Ovary (tissue), 9 donors: ENCODE measurements around the gene GABRQ. TPM values are rescaled to one million over a fixed set of nuclear protein-coding genes. Genes with fewer than 3 reads are reported as not detected.

ENCODE experiments used
- DNase-seq, 5 donors: peaks; one replicate each; pipeline ENCODE4 v3.0.0-alpha.2; 2019 to 2020
- H3K27ac ChIP-seq, 2 donors: fragments of 200-600 bp; one replicate each; pipeline versions ENCODE4 v1.5.1 to v1.8.0; 2019 to 2022
- H3K27me3 ChIP-seq: fragments of 200-600 bp; one replicate; pipeline ENCODE4 v1.8.0; 2022
- H3K36me3 ChIP-seq: fragments of 200-600 bp; sonication (generic); one replicate; pipeline ENCODE4 v1.5.1; 2019
- H3K4me1 ChIP-seq: one replicate; pipeline ENCODE4 v1.8.1; 2013; ENCODE audit warnings: mild to moderate bottlenecking, moderate library complexity; ENCODE audit not compliant: insufficient read depth
- H3K4me3 ChIP-seq: fragments of 200-600 bp; sonication (generic); one replicate; pipeline ENCODE4 v1.5.1; 2017
- H3K9me3 ChIP-seq, 2 donors: fragments of 200-600 bp in 1 of 2; sonication (generic) in 1 of 2; one replicate each; pipeline versions ENCODE4 v1.5.1 to v1.8.1; 2013 to 2019; ENCODE audit warnings: mild to moderate bottlenecking in 1 of 2, moderate library complexity in 1 of 2
- CTCF ChIP-seq, 3 donors: fragments of 450-650 bp in 2 of 3; fragments of 200-600 bp in 1 of 3; IDR thresholded peaks; one replicate each; pipeline versions ENCODE4 v1.5.1 to v1.8.0; 2016 to 2022; ENCODE audit warnings: antibody characterized with exemption in 3 of 3, mild to moderate bottlenecking in 1 of 3
- EP300 ChIP-seq: sonication (generic); formaldehyde crosslinking; IDR thresholded peaks from one replicate; pipeline ENCODE4 v1.6.1; 2017; ENCODE audit warnings: antibody characterized with exemption
- POLR2A ChIP-seq: fragments of 450-650 bp; IDR thresholded peaks from one replicate; pipeline ENCODE4 v1.6.1; 2017; ENCODE audit warnings: antibody characterized with exemption, mild to moderate bottlenecking, moderate library complexity
- WGBS, 3 donors: extraction: QIAGEN DNeasy Blood & Tissue Kit in 1 of 3; methylation state at CpG; one replicate each; pipeline versions ENCODE4 v1.1.5 to v1.1.7; 2013 to 2017; 5-methylcytosine and 5-hydroxymethylcytosine counted together
- intact Hi-C, 4 donors: fragments of 100-400 bp; cut with DNase I; formaldehyde crosslinking; loops; one replicate each; pipeline versions ENCODE4 v1.11.0 to v1.15.1; 2022 to 2023
- polyA plus RNA-seq, 2 donors: library from polyadenylated mRNA; stranded (reverse); fragments of 200-250 nt in 1 of 2; fragments of 350-450 nt in 1 of 2; fragmentation: Illumina TruSeq in 1 of 2; extraction: RNeasy Lipid Tissue Mini Kit (QIAGEN cat#74804) in 1 of 2; gene quantifications; one replicate each; pipeline ENCODE4 v1.2.3, GENCODE V29; 2013 to 2014
- total RNA-seq, 7 donors: library from RNA; depleted of rRNA in 2 of 7; stranded (reverse); fragments of >200 nt in 2 of 7; fragmentation: NEBNext Ultra II Directional in 3 of 7; extraction: Animal tissue kit (Norgen Biotek cat#: 25700) in 3 of 7; gene quantifications; one replicate each; pipeline versions ENCODE4 v1.1.0 to v1.2.4, GENCODE V29; 2016 to 2023
- donor health status: DM: no; HTN: no; CAD: no; lungs with moderate emphysema.
- donor health status: DM: no; HTN: no; CAD: no.
- donor health status: Bipolar disorder and iron deficiency.
- donor health status: DM: yes; HTN: yes; CAD: no.
- donor health status: DM: no; HTN: no; CAD: no.
- donor health status: DM: yes; HTN: yes; CAD: no.

Gene GABRQ
- total and polyA plus RNA-seq, 9 donors: 0.03 to 0.23 (median 0.12) TPM; not detected in 4

- no peaks in the 10 kb centered on the region for H3K9me3 ChIP-seq
- intact Hi-C loops: no loop called here
- 31 to 37% (median 34%) methylated on average over 23 of the region's 23 CpGs for whole genome bisulfite sequencing, 3 donors
- no peak for DNase-seq
- H3K27me3 ChIP-seq: no peaks in the 10 kb centered on the region
- H3K27ac ChIP-seq: no peak overlapping the region
- TF ChIP-seq CTCF (IDR thresholded peaks at IDR 0.05): no peak
- TF ChIP-seq POLR2A: no peak
- TF ChIP-seq EP300: no peak
- H3K4me3 ChIP-seq: no peak overlapping the region
- H3K4me1 ChIP-seq: no peaks in the 10 kb centered on the region
- H3K36me3 ChIP-seq: no peaks in the 10 kb centered on the region
Measured at GRCh38 chrX:152638443-152638904, 779 bp downstream of the GABRQ start.

DNA sequence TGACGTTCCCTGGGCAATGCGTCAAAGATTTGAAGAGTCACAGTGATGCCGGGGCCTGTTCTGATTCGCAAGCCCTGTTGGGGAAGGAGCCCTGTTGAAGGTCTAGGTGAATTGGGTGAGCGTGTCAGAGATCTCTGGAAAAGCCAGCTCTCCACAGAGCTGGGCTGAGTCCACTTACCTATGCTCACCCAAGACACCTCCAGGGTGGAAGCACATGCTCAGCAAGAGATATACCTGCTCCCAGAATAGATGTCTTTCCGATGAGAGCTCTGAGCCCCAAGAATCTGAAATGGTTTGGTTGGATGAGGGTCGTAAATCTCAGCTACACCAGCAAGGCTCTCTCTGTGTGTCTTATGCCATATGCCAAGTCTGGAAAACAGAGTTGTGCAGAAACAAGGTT, 1.7 kb downstream of the GABRQ start:
- TF ChIP-seq CTCF (IDR thresholded peaks at IDR 0.05) (no peak), POLR2A (no peak), EP300 (no peak)
- H3K4me1 ChIP-seq: no peaks in the 10 kb centered on the region
- no peak for DNase-seq
- intact Hi-C loops: no loop called here
- no peaks in the 10 kb centered on the region for H3K9me3 ChIP-seq
- no peaks in the 10 kb centered on the region for H3K36me3 ChIP-seq
- 69 to 77% (median 73%) methylated on average over 7 of the region's 7 CpGs for WGBS, 3 donors
- H3K4me3 ChIP-seq: no peak overlapping the region
- no peaks in the 10 kb centered on the region for H3K27me3 ChIP-seq
- H3K27ac ChIP-seq: no peak overlapping the region

DNA sequence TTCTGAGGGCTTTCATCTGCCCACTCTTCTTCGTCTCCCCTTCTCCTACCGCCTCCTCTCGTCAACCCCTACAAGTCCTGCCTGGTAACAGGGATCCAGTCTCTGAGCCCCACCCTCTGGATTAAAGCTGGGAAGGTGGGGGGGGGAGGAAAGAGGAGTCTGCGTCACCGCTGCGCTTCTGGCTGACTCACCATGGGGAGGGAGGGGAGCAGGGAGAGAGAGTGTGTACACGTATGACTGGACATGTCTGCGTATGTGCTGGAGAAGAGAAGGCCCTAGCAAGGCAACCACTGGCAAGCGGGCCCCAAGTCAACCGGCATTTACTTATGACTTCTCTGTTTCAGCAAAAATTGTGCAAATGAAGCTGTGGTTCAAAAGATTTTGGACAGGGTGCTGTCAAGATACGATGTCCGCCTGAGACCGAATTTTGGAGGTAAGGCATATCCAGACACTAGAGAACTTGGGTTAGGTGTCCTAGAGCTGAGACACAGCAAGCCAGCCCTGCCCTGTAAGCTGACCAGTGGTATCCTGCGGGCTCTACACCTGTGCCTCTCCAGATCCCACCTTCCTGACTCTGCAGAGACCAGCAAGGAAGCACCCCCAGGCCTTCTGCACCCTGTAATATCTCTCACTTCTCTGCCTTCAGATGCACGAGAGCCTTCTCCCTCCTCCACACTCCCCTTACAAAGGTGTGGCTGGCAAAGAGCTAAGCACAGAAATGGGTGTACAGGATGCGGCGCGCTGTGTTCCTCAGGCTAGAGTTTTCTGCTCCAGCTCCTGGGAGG, 2.5 kb downstream of the GABRQ start:
- intact Hi-C loops: no loop called here
- no peak for TF ChIP-seq CTCF (IDR thresholded peaks at IDR 0.05)
- no peak for TF ChIP-seq EP300
- no peak for TF ChIP-seq POLR2A
- WGBS, 3 donors: 57 to 67% (median 65%) methylated on average over 18 of the region's 18 CpGs
- Histone ChIP-seq H3K27ac (no peak overlapping the region), H3K36me3 (no peaks in the 10 kb centered on the region), H3K4me1 (no peaks in the 10 kb centered on the region), H3K4me3 (no peak overlapping the region), H3K27me3 (no peaks in the 10 kb centered on the region), H3K9me3 (no peaks in the 10 kb centered on the region)
- no peak for DNase-seq

GRCh38 chrX:152641256-152641875, 3.7 kb downstream of the GABRQ start:
- TF ChIP-seq POLR2A: no peak
- no peak for TF ChIP-seq EP300
- no peak for TF ChIP-seq CTCF (IDR thresholded peaks at IDR 0.05)
- Histone ChIP-seq H3K27ac (no peak overlapping the region), H3K9me3 (no peaks in the 10 kb centered on the region), H3K4me3 (no peak overlapping the region), H3K4me1 (no peaks in the 10 kb centered on the region), H3K27me3 (no peaks in the 10 kb centered on the region), H3K36me3 (no peaks in the 10 kb centered on the region)
- no peak for DNase-seq
- 38 to 55% (median 41%) methylated on average over 10 of the region's 10 CpGs for WGBS, 3 donors
- intact Hi-C loops: no loop called here
